B cell (primary cell): ENCODE measurements around the gene SSBP1.

Source experiments
- CTCF ChIP-seq: fragments of 200-600 bp; IDR thresholded peaks from one replicate; pipeline ENCODE4 v1.8.0; 2022; ENCODE audit warnings: antibody characterized with exemption, mild to moderate bottlenecking
- EZH2 ChIP-seq: IDR thresholded peaks from 2 replicates; pipeline ENCODE4 v1.6.1; 2012; ENCODE audit warnings: borderline replicate concordance, low read depth, mild to moderate bottlenecking, moderate library complexity, low read length; ENCODE audit not compliant: insufficient read depth, poor library complexity, severe bottlenecking

- TF ChIP-seq CTCF (no peak), EZH2 (no peak)
These were observed 37.2 kb upstream of the SSBP1 start for GRCh38 chr7:141700848-141701371.
